GM12872 (cell line): Measurements from ENCODE around the gene CCL7.

Experiments
- TF ChIP-seq, protein P1 (sequence below): IDR thresholded peaks from 3 replicates; pipeline ENCODE4 v1.5.1; 2011; ENCODE audit warnings: low read depth, mild to moderate bottlenecking, low read length, moderate library complexity; ENCODE audit not compliant: insufficient read depth

Gene CCL7

GRCh38 chr17:34318474-34318873 lies 48.5 kb downstream of the CCL7 start:
- TF ChIP-seq, protein P1, sequence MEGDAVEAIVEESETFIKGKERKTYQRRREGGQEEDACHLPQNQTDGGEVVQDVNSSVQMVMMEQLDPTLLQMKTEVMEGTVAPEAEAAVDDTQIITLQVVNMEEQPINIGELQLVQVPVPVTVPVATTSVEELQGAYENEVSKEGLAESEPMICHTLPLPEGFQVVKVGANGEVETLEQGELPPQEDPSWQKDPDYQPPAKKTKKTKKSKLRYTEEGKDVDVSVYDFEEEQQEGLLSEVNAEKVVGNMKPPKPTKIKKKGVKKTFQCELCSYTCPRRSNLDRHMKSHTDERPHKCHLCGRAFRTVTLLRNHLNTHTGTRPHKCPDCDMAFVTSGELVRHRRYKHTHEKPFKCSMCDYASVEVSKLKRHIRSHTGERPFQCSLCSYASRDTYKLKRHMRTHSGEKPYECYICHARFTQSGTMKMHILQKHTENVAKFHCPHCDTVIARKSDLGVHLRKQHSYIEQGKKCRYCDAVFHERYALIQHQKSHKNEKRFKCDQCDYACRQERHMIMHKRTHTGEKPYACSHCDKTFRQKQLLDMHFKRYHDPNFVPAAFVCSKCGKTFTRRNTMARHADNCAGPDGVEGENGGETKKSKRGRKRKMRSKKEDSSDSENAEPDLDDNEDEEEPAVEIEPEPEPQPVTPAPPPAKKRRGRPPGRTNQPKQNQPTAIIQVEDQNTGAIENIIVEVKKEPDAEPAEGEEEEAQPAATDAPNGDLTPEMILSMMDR: peak; percentile 39; the same call in 2 of the 3 replicates

- TF ChIP-seq, protein P1: no peak
Measured at GRCh38 chr17:34319039-34319483, 49.0 kb downstream of the CCL7 start, which contains the start of gene CCL8. Gene CCL8, plus strand, starts transcription at chr17:34319435. Its CDS starts 67 bp downstream, at chr17:34319502.
